CD4-positive, alpha-beta T cell (primary cell): ENCODE data around the gene SUMO2. TPM values are rescaled to one million over a fixed set of nuclear protein-coding genes. Genes with fewer than 3 reads are reported as not detected.
A peak's percentile ranks its signal among the peaks of the same experiment; 100 is the strongest.

Source experiments
- ATAC-seq: fragments of 200-7000 bp; cut with Tn5 transposase; one replicate; pipeline ENCODE4 v1.10.0; 2022; ENCODE audit warnings: mild to moderate bottlenecking; ENCODE audit not compliant: poor library complexity
- CTCF ChIA-PET: fragments of 350-600 bp; sonication (Branson Sonifier 250); formaldehyde crosslinking; loops from one replicate; lab custom pipeline; 2021; ENCODE audit warnings: antibody characterized with exemption, inconsistent platforms; lab: Charles Lee
- POLR2A ChIA-PET: fragments of 350-600 bp; sonication (Branson Sonifier 250); formaldehyde crosslinking; loops from one replicate; lab custom pipeline; 2021; ENCODE audit warnings: antibody characterized with exemption, inconsistent platforms; lab: Charles Lee
- DNase-seq, 14 experiments: peaks; one replicate each; pipeline ENCODE4 v3.0.0-alpha.2; 2013 to 2020; ENCODE audit warnings: mixed read lengths in 2 of 14
- H3K27ac ChIP-seq, 2 donors: one replicate each; pipeline versions ENCODE4 v1.5.1 to v1.7.0; 2013; ENCODE audit warnings: low read length in 2 of 2, low read depth in 1 of 2, mild to moderate bottlenecking in 1 of 2
- H3K27me3 ChIP-seq, 2 experiments: 1 replicate in 1 of 2; 2 replicates in 1 of 2; pipeline versions ENCODE4 v1.6.1 to v1.7.0; 2013; ENCODE audit warnings: low read length in 2 of 2, control low read depth in 1 of 2, mild to moderate bottlenecking in 1 of 2, moderate library complexity in 1 of 2; ENCODE audit not compliant: insufficient read depth in 2 of 2, control insufficient read depth in 1 of 2
- H3K36me3 ChIP-seq: one replicate; pipeline ENCODE4 v1.6.1; 2013; ENCODE audit warnings: low read length, control low read depth; ENCODE audit not compliant: insufficient read depth
- H3K4me1 ChIP-seq: one replicate; pipeline ENCODE4 v1.6.1; 2013; ENCODE audit warnings: low read length, control low read depth; ENCODE audit not compliant: insufficient read depth
- H3K4me3 ChIP-seq: one replicate; pipeline ENCODE4 v1.5.1; 2013; ENCODE audit warnings: mild to moderate bottlenecking, low read length, moderate library complexity
- H3K9me3 ChIP-seq, 2 experiments: 1 replicate in 1 of 2; 2 replicates in 1 of 2; pipeline versions ENCODE4 v1.6.1 to v1.7.0; 2013; ENCODE audit warnings: low read length in 2 of 2, mild to moderate bottlenecking in 2 of 2, control low read depth in 1 of 2, moderate library complexity in 1 of 2; ENCODE audit not compliant: control insufficient read depth in 1 of 2, insufficient read depth in 1 of 2
- H3K27ac Mint-ChIP-seq: one replicate; pipeline ENCODE4 v1.8.0; 2020; ENCODE audit warnings: mixed read lengths
- H3K27me3 Mint-ChIP-seq: one replicate; pipeline ENCODE4 v1.8.0; 2021; ENCODE audit warnings: mixed read lengths
- H3K36me3 Mint-ChIP-seq: one replicate; pipeline ENCODE4 v1.8.0; 2021; ENCODE audit warnings: low read depth, mixed read lengths
- H3K4me1 Mint-ChIP-seq: one replicate; pipeline ENCODE4 v1.8.0; 2021; ENCODE audit warnings: low read depth, mixed read lengths
- H3K4me3 Mint-ChIP-seq: one replicate; pipeline ENCODE4 v1.8.0; 2020; ENCODE audit warnings: mild to moderate bottlenecking, mixed read lengths
- H3K9me3 Mint-ChIP-seq: one replicate; pipeline ENCODE4 v1.8.0; 2020; ENCODE audit warnings: mixed read lengths
- CTCF ChIP-seq: fragments of 200-600 bp; IDR thresholded peaks from one replicate; pipeline ENCODE4 v1.8.0; 2022; ENCODE audit warnings: antibody characterized with exemption, mild to moderate bottlenecking
- intact Hi-C, 2 experiments: fragments of 100-400 bp; cut with DNase I in 1 of 2; cut with micrococcal nuclease in 1 of 2; formaldehyde crosslinking; loops; one replicate each; pipeline versions ENCODE4 v1.15.1 to v1.9.0; 2023 to 2025; cut with DNase I, micrococcal nuclease
- total RNA-seq, 174 experiments: library from RNA in 2 of 174; stranded (reverse) in 2 of 174; gene quantifications; one replicate each; pipeline ENCODE4 v1.2.3 and lab custom pipeline; 2021 to 2026

SUMO2 gene
- total RNA-seq, 2 experiments from 2014 or later: 207 to 228 TPM

DNA sequence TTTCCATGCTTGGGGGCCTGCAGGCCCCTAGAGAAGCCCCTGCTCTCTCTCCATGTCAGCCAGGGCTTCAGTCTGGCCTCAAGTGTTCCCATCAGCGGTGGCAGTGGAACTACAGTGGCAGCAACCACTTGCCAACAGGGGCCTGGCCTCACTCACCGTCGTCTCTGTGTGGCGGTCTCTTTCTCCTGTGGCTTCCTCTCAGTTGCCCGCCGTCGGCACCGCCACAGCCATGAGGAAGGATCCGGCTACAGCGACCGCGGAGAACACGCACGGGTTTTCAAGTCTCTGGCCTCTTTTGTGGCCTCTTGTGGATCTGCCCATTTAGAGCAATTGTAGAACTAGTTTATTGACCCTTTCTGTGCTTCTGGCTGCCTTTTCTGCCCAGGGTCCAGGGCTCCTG is 64.5 kb downstream of the SUMO2 start:
- H3K9me3 ChIP-seq: no peaks in the 10 kb centered on the region
- no peak for ATAC-seq
- H3K36me3 ChIP-seq: peaks cover 12% of the 10 kb centered on the region
- intact Hi-C loops: loop anchor here in 1 of 2 experiments (10.0 kb wide), 1 partner anchor 54 kb away; no protein-coding TSS in a partner anchor
- peaks cover 17% of the 10 kb centered on the region for H3K4me1 ChIP-seq
- POLR2A ChIA-PET: interaction anchor here (1.2 kb wide), 1 partner anchor 54 kb away, joined by 4 read pairs; no protein-coding TSS in a partner anchor
- no peak for TF ChIP-seq CTCF
- Mint-ChIP-seq H3K4me3 (no peak overlapping the region), H3K9me3 (no peaks in the 10 kb centered on the region), H3K27ac (peak overlapping the region; percentile 30), H3K36me3 (peaks cover 27% of the 10 kb centered on the region), H3K27me3 (no peaks in the 10 kb centered on the region), H3K4me1 (peaks cover 23% of the 10 kb centered on the region)
- H3K27ac ChIP-seq: no peak overlapping the region
- CTCF ChIA-PET: interaction anchor here (0.6 to 11.1 kb wide), 2 partner anchors 13 to 73 kb away, joined by 3 to 97 read pairs; partner anchors contain the start of gene NT5C
- no peaks in the 10 kb centered on the region for H3K27me3 ChIP-seq
- DNase-seq: no peak
- H3K4me3 ChIP-seq: no peak overlapping the region

GRCh38 chr17:75116737-75117136 is 66.0 kb downstream of the SUMO2 start:
- peaks cover 22% of the 10 kb centered on the region for H3K4me1 ChIP-seq
- no peak overlapping the region for H3K27ac ChIP-seq
- peaks cover 25% of the 10 kb centered on the region for H3K36me3 Mint-ChIP-seq
- H3K9me3 ChIP-seq: no peaks in the 10 kb centered on the region
- no peak overlapping the region for H3K4me3 Mint-ChIP-seq
- ChIA-PET CTCF (interaction anchor here (1.0 to 11.1 kb wide), 3 partner anchors 14 to 85 kb away, joined by 3 to 97 read pairs (median 8); partner anchors contain the start of gene NT5C), POLR2A (interaction anchor here (0.6 to 3.4 kb wide), 3 partner anchors 15 to 56 kb away, joined by 3 to 30 read pairs (median 4); partner anchors contain the start of gene NT5C)
- H3K27me3 Mint-ChIP-seq: no peaks in the 10 kb centered on the region
- H3K9me3 Mint-ChIP-seq: no peaks in the 10 kb centered on the region
- no peak overlapping the region for H3K4me3 ChIP-seq
- no peak for TF ChIP-seq CTCF
- ATAC-seq (no peak), DNase-seq (no peak)
- peaks cover 12% of the 10 kb centered on the region for H3K36me3 ChIP-seq
- intact Hi-C loops: loop anchor here in 1 of 2 experiments (10.0 kb wide), 1 partner anchor 52 kb away; no protein-coding TSS in a partner anchor
- H3K27ac Mint-ChIP-seq: no peak overlapping the region
- peaks cover 29% of the 10 kb centered on the region for H3K4me1 Mint-ChIP-seq
- H3K27me3 ChIP-seq: no peaks in the 10 kb centered on the region

Other genes with a start within 250 kb of the SUMO2 start
- gene OTOP3, start 247.1 kb downstream of the SUMO2 start, total RNA-seq: not detected
- 10 to 100 TPM; 31.8 to 31.9 TPM for gene HID1, start 210.2 kb downstream of the SUMO2 start, total RNA-seq
- under 1 TPM in 1 of 2 experiments, not detected in 1; 0.08 TPM for gene CDR2L, start 195.3 kb downstream of the SUMO2 start, total RNA-seq
- gene MRPL58, start 170.3 kb downstream of the SUMO2 start, total RNA-seq: 1 to 10 TPM; 5.4 to 7.1 TPM
- 100 to 1,000 TPM in 1 of 2 experiments, 10 to 100 TPM in 1; 98.5 to 112 TPM for gene ATP5PD, start 136.0 kb downstream of the SUMO2 start, total RNA-seq
- gene KCTD2, start 135.7 kb downstream of the SUMO2 start, total RNA-seq: 10 to 100 TPM; 26.1 to 28.0 TPM
- 10 to 100 TPM in 1 of 2 experiments, 1 to 10 TPM in 1; 9.2 to 11.0 TPM for gene SLC16A5, start 95.0 kb downstream of the SUMO2 start, total RNA-seq
- gene ARMC7, start 73.0 kb downstream of the SUMO2 start, total RNA-seq: 1 to 10 TPM; 4.1 to 4.8 TPM
- 10 to 100 TPM; 14.1 to 16.1 TPM for gene NT5C, start 51.2 kb downstream of the SUMO2 start, total RNA-seq
- gene JPT1, start 28.4 kb downstream of the SUMO2 start, total RNA-seq: 10 to 100 TPM; 21.3 to 25.5 TPM
- 10 to 100 TPM; 84.7 to 89.2 TPM for gene NUP85, start 22.7 kb upstream of the SUMO2 start, total RNA-seq
- 10 to 100 TPM; 88.8 to 96.5 TPM for gene GGA3, start 78.6 kb upstream of the SUMO2 start, total RNA-seq
- gene MRPS7, start 78.9 kb upstream of the SUMO2 start, total RNA-seq: 10 to 100 TPM; 33.2 to 35.2 TPM
- gene MIF4GD, start 88.3 kb upstream of the SUMO2 start, total RNA-seq: 10 to 100 TPM; 29.4 to 32.4 TPM
- 10 to 100 TPM; 11.1 to 12.0 TPM for gene SLC25A19, start 106.5 kb upstream of the SUMO2 start, total RNA-seq
- 10 to 100 TPM; 88.8 to 92.6 TPM for gene GRB2, start 222.7 kb upstream of the SUMO2 start, total RNA-seq